Testis (tissue), 3 donors: ENCODE data around the gene GAB2. TPM values are rescaled to one million over a fixed set of nuclear protein-coding genes. Genes with fewer than 3 reads are reported as not detected.

ENCODE experiments used
- DNase-seq: peaks from one replicate; pipeline ENCODE4 v3.0.0-alpha.2; 2019
- H3K27ac ChIP-seq, 2 donors: fragments of 200-600 bp; sonication (generic); one replicate each; pipeline ENCODE4 v1.5.1; 2019
- H3K27me3 ChIP-seq: fragments of 200-600 bp; sonication (generic); one replicate; pipeline ENCODE4 v1.5.1; 2019
- H3K36me3 ChIP-seq: fragments of 200-600 bp; sonication (generic); one replicate; pipeline ENCODE4 v1.5.1; 2017; ENCODE audit warnings: low read depth; ENCODE audit errors: missing control alignments
- H3K4me1 ChIP-seq: fragments of 200-600 bp; sonication (generic); one replicate; pipeline ENCODE4 v1.5.1; 2019
- H3K4me3 ChIP-seq, 2 donors: fragments of 200-600 bp; sonication (generic); one replicate each; pipeline ENCODE4 v1.5.1; 2017 to 2019
- H3K9me3 ChIP-seq: fragments of 200-600 bp; sonication (generic); one replicate; pipeline ENCODE4 v1.5.1; 2017
- CTCF ChIP-seq, 3 experiments: fragments of 450-650 bp in 2 of 3; fragments of 200-600 bp in 1 of 3; sonication (generic) in 1 of 3; IDR thresholded peaks; one replicate each; pipeline ENCODE4 v1.5.1; 2016 to 2019; ENCODE audit warnings: antibody characterized with exemption in 3 of 3, mild to moderate bottlenecking in 2 of 3, moderate library complexity in 1 of 3
- POLR2A ChIP-seq: fragments of 450-650 bp; IDR thresholded peaks from one replicate; pipeline ENCODE4 v1.6.1; 2017; ENCODE audit warnings: antibody characterized with exemption, mild to moderate bottlenecking, moderate library complexity
- WGBS, 2 donors: methylation state at CpG; one replicate each; pipeline ENCODE4 v1.1.5; 2018; 5-methylcytosine and 5-hydroxymethylcytosine counted together
- intact Hi-C: fragments of 100-400 bp; cut with DNase I; formaldehyde crosslinking; loops from one replicate; pipeline ENCODE4 v1.15.1; 2023; ENCODE audit warnings: low total_unique reads
- polyA plus RNA-seq: library from polyadenylated mRNA; stranded (reverse); fragments of 350-450 nt; fragmentation: Illumina TruSeq; extraction: RNeasy Lipid Tissue Mini Kit (QIAGEN cat#74804); gene quantifications from one replicate; pipeline ENCODE4 v1.2.3, GENCODE V29; 2014; ENCODE audit warnings: low read depth, low replicate concordance; ENCODE audit not compliant: insufficient read depth
- total RNA-seq, 2 donors: library from RNA; depleted of rRNA; stranded (reverse); fragments of >200 nt; gene quantifications; one replicate each; pipeline ENCODE4 v1.2.3, GENCODE V29; 2016

GAB2 gene
- total and polyA plus RNA-seq, 3 donors from 2014 or later = 9.2 to 14.3 (median 10.9) TPM

- Histone ChIP-seq H3K27me3 (no peaks in the 10 kb centered on the region), H3K4me3 (no peak overlapping the region), H3K36me3 (no peaks in the 10 kb centered on the region), H3K4me1 (no peaks in the 10 kb centered on the region), H3K9me3 (no peaks in the 10 kb centered on the region), H3K27ac (no peak overlapping the region)
- TF ChIP-seq CTCF (IDR thresholded peaks at IDR 0.05) = no peak
- no peak for TF ChIP-seq POLR2A
- DNase-seq = no peak
- WGBS, 2 donors = 86 to 100% methylated on average over 1 of the region's 1 CpG
- intact Hi-C loops = no loop called here
Observed at GRCh38 chr11:78338138-78338537, 79.5 kb downstream of the GAB2 start.

DNA sequence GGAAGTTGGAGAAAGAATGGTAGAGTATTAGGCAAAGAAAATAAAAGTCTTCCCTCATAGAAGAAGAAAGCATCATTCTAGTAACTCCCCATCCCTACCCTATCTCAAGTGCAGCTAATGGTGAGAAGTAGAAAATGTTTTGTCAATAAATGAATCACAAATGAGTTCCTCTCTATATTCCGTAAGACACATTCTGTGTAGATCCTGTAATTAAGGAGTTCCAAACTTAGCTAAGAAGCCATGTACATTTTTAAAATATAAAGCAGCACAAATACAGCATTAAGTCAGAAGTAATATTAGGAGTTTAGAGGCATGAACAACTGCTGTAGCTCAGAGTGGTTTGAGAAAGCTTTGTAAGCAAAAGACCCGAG, 80.1 kb downstream of the GAB2 start:
- H3K27ac ChIP-seq = no peak overlapping the region
- no peak overlapping the region for H3K4me3 ChIP-seq
- no peaks in the 10 kb centered on the region for H3K4me1 ChIP-seq
- intact Hi-C loops = no loop called here
- no peaks in the 10 kb centered on the region for H3K27me3 ChIP-seq
- TF ChIP-seq CTCF (IDR thresholded peaks at IDR 0.05) = no peak
- TF ChIP-seq POLR2A = no peak
- H3K36me3 ChIP-seq = no peaks in the 10 kb centered on the region
- 71 to 80% methylated on average over 2 of the region's 2 CpGs for WGBS, 2 donors
- H3K9me3 ChIP-seq = no peaks in the 10 kb centered on the region
- no peak for DNase-seq

DNA sequence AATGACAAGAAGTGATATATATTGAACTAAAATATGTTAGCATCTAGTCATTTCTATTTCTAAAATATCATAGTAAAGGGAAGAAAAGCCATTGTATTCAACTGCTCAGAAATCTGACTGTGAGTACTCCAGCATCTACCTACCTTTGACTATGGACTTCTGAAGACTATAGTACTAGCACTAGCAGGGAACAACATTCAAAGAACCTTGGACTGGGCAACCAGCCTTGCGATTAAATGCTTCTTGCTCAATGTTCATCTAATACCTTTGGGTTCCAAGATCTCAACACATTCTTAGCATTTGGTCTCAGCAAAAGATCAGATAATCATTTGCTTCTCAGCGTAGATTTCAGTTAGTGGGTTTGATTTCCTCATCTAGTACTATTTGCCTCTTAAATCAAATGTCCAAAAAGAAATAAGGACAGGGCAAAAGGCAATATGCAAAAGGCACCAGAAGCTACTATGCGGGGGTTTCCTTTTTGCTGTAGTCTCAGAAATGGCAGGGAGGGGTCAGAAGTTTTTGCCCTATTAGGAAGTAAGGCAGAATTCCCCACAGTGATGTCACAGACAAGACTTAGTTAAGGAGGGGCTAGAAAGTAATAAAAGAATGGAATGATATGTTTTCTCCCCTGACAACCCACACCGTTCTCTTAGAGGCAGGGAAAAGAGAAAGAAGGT, 80.6 kb downstream of the GAB2 start:
- Histone ChIP-seq H3K27me3 (no peaks in the 10 kb centered on the region), H3K9me3 (no peaks in the 10 kb centered on the region), H3K4me3 (no peak overlapping the region), H3K4me1 (no peaks in the 10 kb centered on the region), H3K36me3 (no peaks in the 10 kb centered on the region), H3K27ac (no peak overlapping the region)
- WGBS, 2 donors = 69 to 80% methylated on average over 4 of the region's 4 CpGs
- intact Hi-C loops = no loop called here
- DNase-seq = no peak
- no peak for TF ChIP-seq POLR2A
- TF ChIP-seq CTCF (IDR thresholded peaks at IDR 0.05) = no peak

- Histone ChIP-seq H3K36me3 (no peaks in the 10 kb centered on the region), H3K27ac (no peak overlapping the region), H3K27me3 (no peaks in the 10 kb centered on the region), H3K4me3 (no peak overlapping the region), H3K9me3 (no peaks in the 10 kb centered on the region), H3K4me1 (no peaks in the 10 kb centered on the region)
- DNase-seq = no peak
- intact Hi-C loops = no loop called here
- TF ChIP-seq CTCF (IDR thresholded peaks at IDR 0.05) (no peak), POLR2A (no peak)
Observed at GRCh38 chr11:78334109-78334508, 83.5 kb downstream of the GAB2 start.

DNA sequence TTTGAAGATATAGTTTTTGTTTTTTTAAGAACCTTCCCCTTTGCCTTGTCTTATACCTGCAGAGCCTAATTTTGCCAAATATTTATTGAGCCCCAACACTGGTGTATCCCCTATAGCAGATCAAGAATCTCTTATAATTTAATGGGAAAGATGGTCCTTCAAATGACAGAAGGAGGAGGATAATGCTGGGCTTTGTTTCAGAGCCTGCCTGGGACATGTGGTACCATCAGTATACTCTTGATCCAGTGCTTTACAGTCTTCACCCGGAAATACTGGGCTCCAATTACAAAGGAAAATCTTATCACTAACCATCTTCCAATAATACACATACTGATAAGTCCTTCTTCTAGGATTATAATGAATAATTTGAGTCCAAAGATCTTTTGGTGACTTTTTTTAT, 84.7 kb downstream of the GAB2 start:
- H3K36me3 ChIP-seq = no peaks in the 10 kb centered on the region
- H3K27me3 ChIP-seq = no peaks in the 10 kb centered on the region
- H3K9me3 ChIP-seq = no peaks in the 10 kb centered on the region
- no peak overlapping the region for H3K27ac ChIP-seq
- TF ChIP-seq POLR2A = no peak
- no peak for TF ChIP-seq CTCF (IDR thresholded peaks at IDR 0.05)
- no peaks in the 10 kb centered on the region for H3K4me1 ChIP-seq
- 64 to 75% methylated on average over 1 of the region's 1 CpG for WGBS, 2 donors
- intact Hi-C loops = no loop called here
- no peak overlapping the region for H3K4me3 ChIP-seq
- no peak for DNase-seq
